GM19452 (cell line): ENCODE measurements around the gene COQ7.

ENCODE experiments used
- ATAC-seq: cut with Tn5 transposase; IDR thresholded peaks from one replicate; pipeline ENCODE4 v1.9.1; 2021; ENCODE audit not compliant: unreplicated experiment

The COQ7 gene

GRCh38 chr16:19085679-19086200 is 18.3 kb downstream of the COQ7 start:
- no peak for ATAC-seq

- ATAC-seq: peak; percentile 92
Measured at GRCh38 chr16:19086322-19087199, 19.1 kb downstream of the COQ7 start.

- ATAC-seq: no peak
Measured at GRCh38 chr16:19088341-19088916, 21.0 kb downstream of the COQ7 start.

GRCh38 chr16:19089410-19089955 is 22.1 kb downstream of the COQ7 start:
- no peak for ATAC-seq

GRCh38 chr16:19090916-19091315 is 23.5 kb downstream of the COQ7 start:
- no peak for ATAC-seq

GRCh38 chr16:19092653-19093410 is 25.4 kb downstream of the COQ7 start:
- ATAC-seq: no peak

GRCh38 chr16:19093631-19094541 is 26.5 kb downstream of the COQ7 start:
- no peak for ATAC-seq

GRCh38 chr16:19094542-19095365 is 27.3 kb downstream of the COQ7 start:
- ATAC-seq: no peak

- ATAC-seq: no peak
Measured at GRCh38 chr16:19095654-19096053, 28.2 kb downstream of the COQ7 start.

- ATAC-seq: no peak
Measured at GRCh38 chr16:19098173-19098572, 30.8 kb downstream of the COQ7 start.

GRCh38 chr16:19102187-19102872 is 34.9 kb downstream of the COQ7 start:
- ATAC-seq: no peak

- no peak for ATAC-seq
Measured at GRCh38 chr16:19104607-19105006, 37.2 kb downstream of the COQ7 start.

- no peak for ATAC-seq
Measured at GRCh38 chr16:19105131-19105530, 37.7 kb downstream of the COQ7 start.

GRCh38 chr16:19105891-19106624 is 38.6 kb downstream of the COQ7 start:
- no peak for ATAC-seq

- no peak for ATAC-seq
Measured at GRCh38 chr16:19106625-19107020, 39.2 kb downstream of the COQ7 start.

- ATAC-seq: no peak
Measured at GRCh38 chr16:19108409-19109287, 41.2 kb downstream of the COQ7 start.

GRCh38 chr16:19109288-19109664 is 41.9 kb downstream of the COQ7 start:
- no peak for ATAC-seq
